HG02642 (cell line): ENCODE results near the gene DIRAS1.

Source experiments
- ATAC-seq: cut with Tn5 transposase; IDR thresholded peaks from one replicate; pipeline ENCODE4 v1.9.1; 2021; ENCODE audit warnings: mild to moderate bottlenecking; ENCODE audit not compliant: unreplicated experiment, poor library complexity

The DIRAS1 gene

GRCh38 chr19:2720777-2721569, at the start of gene DIRAS1:
Gene DIRAS1, minus strand, starts transcription at chr19:2721372. Its CDS starts 3,566 bp downstream, at chr19:2717806.
- no peak for ATAC-seq

GRCh38 chr19:2770055-2771013, 49.2 kb upstream of the DIRAS1 start:
- no peak for ATAC-seq

- no peak for ATAC-seq
Observed at GRCh38 chr19:2769218-2769617, 48.0 kb upstream of the DIRAS1 start.

- no peak for ATAC-seq
Observed at GRCh38 chr19:2768365-2769132, 47.4 kb upstream of the DIRAS1 start.

GRCh38 chr19:2767688-2768087, 46.5 kb upstream of the DIRAS1 start:
- no peak for ATAC-seq

GRCh38 chr19:2766594-2767372, 45.6 kb upstream of the DIRAS1 start:
- ATAC-seq: no peak

- ATAC-seq: no peak
Observed at GRCh38 chr19:2765376-2765775, 44.2 kb upstream of the DIRAS1 start.

- no peak for ATAC-seq
Observed at GRCh38 chr19:2764945-2765344, 43.8 kb upstream of the DIRAS1 start.

- no peak for ATAC-seq
Observed at GRCh38 chr19:2763687-2764086, 42.5 kb upstream of the DIRAS1 start.

GRCh38 chr19:2762783-2763496, 41.8 kb upstream of the DIRAS1 start:
- no peak for ATAC-seq

- no peak for ATAC-seq
Observed at GRCh38 chr19:2761876-2762782, 41.0 kb upstream of the DIRAS1 start.

GRCh38 chr19:2761309-2761677, 40.1 kb upstream of the DIRAS1 start:
- no peak for ATAC-seq

GRCh38 chr19:2759965-2760364, 38.8 kb upstream of the DIRAS1 start:
- ATAC-seq: no peak

GRCh38 chr19:2759362-2759761, 38.2 kb upstream of the DIRAS1 start:
- ATAC-seq: no peak

GRCh38 chr19:2758601-2759313, 37.6 kb upstream of the DIRAS1 start:
- no peak for ATAC-seq

- ATAC-seq: no peak
Observed at GRCh38 chr19:2756921-2757881, 36.0 kb upstream of the DIRAS1 start.
